RPMI7951 (cell line): ENCODE measurements around the gene HIRA. TPM values are rescaled to one million over a fixed set of nuclear protein-coding genes. Genes with fewer than 3 reads are reported as not detected.
"Not testable (repeated sequence)": the region's sequence is repeated elsewhere in the genome, so short reads cannot be mapped to it uniquely, and the experiment has no call there.

Source experiments
- DNase-seq: peaks from one replicate; pipeline ENCODE4 v3.0.0-alpha.2; 2012; ENCODE audit warnings: low read depth
- total RNA-seq: library from RNA; depleted of rRNA; stranded (reverse); fragments of >200 nt; shearing (Covaris generic); gene quantifications from 2 replicates; pipeline ENCODE4 v1.2.3, GENCODE V29; 2014

HIRA gene
- total RNA-seq, 1 experiment from 2014 or later = 8.8 TPM

GRCh38 chr22:19325296-19325948 lies 106.1 kb downstream of the HIRA start:
- peak; percentile 3 for DNase-seq

GRCh38 chr22:19323420-19323819 lies 108.1 kb downstream of the HIRA start:
- DNase-seq = not testable (repeated sequence)

- DNase-seq = no peak
Observed at GRCh38 chr22:19321757-19322156, 109.8 kb downstream of the HIRA start.

- DNase-seq = not testable (repeated sequence)
Observed at GRCh38 chr22:19320136-19320535, 111.4 kb downstream of the HIRA start.

- no peak for DNase-seq
Observed at GRCh38 chr22:19319281-19319680, 112.3 kb downstream of the HIRA start.

DNA sequence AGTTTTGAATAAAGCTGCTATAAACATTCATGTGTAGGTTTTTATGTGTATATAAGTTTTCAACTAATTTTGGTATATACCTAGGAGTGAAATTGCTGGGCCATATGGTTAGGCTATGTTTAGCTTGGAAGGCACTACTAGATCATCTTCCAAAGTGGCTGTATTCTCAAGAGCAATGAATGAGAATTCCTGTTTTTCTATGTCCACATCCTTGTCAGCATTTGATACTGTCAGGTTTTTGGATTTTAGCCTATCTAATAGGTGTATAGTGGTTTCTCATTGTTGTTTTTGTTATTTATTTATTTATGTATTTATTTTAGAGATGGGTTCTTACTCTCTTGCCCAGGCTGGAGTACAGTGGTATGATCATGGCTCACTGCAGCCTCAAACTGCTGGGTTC lies 113.7 kb downstream of the HIRA start:
- DNase-seq = no peak

- no peak for DNase-seq
Observed at GRCh38 chr22:19307872-19308271, 123.7 kb downstream of the HIRA start.

DNA sequence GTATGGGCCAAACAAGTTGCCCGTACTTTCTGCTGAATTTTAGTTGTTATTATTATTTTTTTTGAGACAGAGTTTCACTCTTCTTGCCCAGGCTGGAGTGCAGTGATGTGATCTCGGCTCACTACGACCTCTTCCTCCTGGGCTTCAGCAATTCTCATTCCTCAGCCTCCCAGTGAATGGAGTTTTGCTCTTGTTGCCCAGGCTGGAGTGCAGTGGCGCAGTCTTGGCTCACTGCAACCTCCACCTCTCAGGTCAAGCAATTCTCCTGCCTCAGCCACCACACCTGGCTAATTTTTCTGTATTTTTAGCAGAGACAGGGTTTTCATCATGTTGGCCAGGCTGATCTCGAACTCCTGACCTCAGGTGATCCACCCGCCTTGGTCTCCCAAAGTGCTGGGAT lies 125.0 kb downstream of the HIRA start:
- DNase-seq = not testable (repeated sequence)

GRCh38 chr22:19304547-19304946 lies 127.0 kb downstream of the HIRA start:
- no peak for DNase-seq

DNA sequence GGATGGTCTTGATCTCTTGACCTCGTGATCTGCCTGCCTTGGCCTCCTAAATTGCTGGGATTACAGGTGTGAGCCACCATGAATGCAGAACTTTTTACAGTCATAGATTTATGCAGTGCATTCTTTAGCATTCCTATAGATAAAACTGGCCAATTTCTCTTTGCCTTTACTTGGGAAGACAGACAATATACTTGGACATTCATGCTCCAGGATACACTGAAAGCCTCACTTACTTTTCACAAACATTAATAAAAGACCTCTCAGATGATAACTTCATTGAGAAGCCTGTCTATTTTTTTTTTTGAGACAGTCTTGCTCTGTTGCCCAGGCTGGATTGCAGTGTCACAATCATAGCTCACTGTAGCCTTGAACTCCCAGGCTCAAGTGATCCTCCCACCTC lies 127.7 kb downstream of the HIRA start:
- no peak for DNase-seq

DNA sequence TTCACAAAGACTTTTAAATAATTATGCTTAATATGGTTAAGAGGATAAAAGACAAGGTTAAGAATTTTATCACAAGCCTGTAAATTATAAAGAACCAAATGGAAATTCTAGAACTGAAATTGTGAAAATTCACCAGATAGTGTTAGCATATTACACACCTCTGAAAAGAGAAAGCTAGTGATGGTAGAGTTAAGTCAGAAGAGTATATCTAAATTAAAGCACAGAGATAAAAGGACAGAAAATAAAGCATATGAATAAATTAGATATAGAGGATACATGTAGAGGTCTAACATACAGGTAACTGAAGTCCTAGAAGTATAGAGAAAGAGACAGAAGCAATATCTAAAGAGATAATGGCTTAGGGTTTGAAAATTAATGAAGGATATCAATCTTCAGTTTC lies 135.8 kb downstream of the HIRA start:
- DNase-seq = no peak

DNA sequence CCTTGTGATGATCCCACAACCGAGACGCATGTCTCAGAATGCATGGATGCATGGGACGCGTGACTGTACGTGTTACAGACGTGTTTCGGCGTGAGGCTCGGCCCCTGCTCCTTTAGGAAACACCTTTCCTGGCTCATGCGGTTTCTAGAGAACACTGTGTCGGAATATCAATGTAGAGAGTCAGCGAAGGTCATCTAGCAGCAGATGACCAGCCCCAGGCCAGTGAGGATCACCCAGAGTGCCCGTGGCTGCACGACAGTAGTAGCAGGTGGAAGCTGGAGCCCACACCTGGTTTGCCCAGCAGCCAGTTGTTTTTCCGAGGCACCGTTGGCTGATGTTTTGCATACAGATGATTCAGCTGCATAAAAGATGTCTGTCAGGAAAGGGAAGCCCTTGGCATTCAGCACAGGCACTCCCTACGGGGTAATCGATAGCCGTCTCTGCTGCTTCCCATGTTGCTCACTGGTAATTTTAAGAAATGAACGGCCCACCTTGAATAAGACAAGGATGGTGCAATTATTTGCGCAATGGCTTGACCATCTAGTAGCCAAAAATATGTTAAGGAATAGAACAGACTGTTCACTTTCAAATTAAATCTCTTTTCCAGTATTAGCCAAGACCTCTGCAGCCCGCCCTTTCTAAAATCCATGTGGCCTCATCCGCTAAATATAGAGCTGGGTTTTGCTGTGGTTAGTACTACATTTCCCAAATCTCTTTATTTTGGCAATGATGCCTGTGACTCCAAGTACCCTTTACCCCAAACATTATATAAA lies 138.9 kb downstream of the HIRA start:
- no peak for DNase-seq

- DNase-seq = peak; percentile 60
Observed at GRCh38 chr22:19291580-19292457, 139.7 kb downstream of the HIRA start, which contains the start of gene CLTCL1. TSS of gene CLTCL1 (minus strand) at chr22:19291719. CDS start at chr22:19291641, 78 bp downstream.

GRCh38 chr22:19291218-19291579 lies 140.3 kb downstream of the HIRA start:
- DNase-seq = peak; percentile 9

DNA sequence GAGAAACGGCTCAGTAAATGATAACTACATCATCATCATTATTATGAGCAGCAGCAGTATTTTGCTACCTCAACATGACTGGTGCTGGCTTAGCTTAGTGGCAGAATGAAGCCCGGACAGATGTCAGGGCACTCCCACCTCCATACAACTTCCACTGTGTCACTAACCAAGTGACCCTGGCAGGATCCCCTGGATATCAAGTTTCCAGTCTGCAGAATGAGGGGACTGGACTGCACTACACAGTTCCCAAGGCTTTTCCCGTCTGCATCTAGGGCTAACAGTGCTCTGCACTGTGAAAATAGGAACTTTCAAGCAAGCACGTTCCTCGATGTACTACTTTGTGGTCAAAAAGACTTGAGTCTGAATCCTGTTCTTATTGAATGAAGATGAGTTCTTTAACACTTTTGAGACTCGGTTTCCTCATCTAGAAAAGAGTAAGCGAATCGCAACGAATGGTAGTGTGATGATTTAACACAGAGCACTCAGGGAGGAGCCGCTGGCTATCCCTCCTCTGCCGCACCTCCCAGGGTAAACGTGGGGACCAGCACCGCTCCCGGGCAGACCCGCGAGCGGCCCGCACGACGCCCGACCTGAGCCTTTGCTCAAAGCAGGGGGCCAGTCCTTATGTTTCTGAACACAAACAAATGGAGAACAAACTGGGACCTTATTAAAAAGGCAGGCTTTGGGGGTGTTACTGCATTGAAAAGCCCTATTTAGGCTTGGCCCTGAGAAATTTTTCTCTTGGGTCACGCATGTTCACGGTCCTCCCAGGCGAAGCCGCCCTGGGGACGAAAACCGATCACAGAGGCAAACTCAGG lies 140.9 kb downstream of the HIRA start:
- DNase-seq = peak; percentile 19

DNA sequence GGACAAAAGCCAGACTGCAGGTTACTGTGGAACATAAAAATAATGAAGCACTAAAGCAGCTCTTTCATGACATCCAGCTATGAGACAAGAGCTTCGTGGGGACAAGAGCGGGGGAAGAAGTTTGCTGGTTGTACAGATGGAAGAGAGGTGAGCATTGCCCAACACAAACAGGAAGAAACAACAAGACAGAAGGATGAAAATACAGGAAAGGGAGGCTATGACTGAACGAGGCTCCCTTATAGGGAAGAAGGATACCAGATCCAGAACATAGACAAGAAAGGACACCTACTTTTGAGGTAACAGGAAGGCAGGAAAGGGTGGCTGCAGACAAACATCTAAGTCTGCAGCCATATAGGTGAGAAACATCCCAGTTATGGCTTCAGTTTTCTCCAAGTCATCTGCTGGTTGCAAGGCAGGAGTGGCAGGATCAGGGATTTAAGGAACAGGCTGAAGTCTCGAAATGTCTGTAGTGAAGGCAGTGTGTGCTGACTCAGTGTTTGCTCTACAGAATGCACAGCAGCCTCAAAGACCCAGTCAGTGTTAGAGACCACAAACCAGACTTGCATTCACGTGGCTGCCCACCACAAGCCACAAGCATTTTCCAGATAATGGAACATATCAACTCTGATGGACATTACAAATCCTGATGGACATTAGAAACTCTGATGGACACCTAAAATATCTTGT lies 141.9 kb downstream of the HIRA start:
- DNase-seq = peak; percentile 76

DNA sequence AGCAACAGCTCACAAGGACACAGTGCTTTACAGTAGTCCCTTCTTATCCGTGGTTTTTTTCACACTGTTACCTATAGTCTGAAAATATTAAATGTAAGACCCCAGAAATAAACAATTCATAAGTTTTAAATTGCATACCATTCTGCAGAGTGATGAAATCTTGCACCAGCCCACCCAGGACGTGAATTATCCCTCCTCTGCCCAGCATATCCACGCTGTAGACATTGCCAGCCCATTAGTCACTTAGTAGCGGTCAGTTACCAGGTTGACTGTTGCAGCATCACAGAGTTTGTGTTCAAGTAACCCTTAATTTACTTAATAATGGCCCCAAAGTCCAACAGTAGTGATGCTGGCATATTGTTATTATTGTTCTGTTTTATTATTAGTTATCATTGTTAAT lies 143.6 kb downstream of the HIRA start:
- peak; percentile 72 for DNase-seq

DNA sequence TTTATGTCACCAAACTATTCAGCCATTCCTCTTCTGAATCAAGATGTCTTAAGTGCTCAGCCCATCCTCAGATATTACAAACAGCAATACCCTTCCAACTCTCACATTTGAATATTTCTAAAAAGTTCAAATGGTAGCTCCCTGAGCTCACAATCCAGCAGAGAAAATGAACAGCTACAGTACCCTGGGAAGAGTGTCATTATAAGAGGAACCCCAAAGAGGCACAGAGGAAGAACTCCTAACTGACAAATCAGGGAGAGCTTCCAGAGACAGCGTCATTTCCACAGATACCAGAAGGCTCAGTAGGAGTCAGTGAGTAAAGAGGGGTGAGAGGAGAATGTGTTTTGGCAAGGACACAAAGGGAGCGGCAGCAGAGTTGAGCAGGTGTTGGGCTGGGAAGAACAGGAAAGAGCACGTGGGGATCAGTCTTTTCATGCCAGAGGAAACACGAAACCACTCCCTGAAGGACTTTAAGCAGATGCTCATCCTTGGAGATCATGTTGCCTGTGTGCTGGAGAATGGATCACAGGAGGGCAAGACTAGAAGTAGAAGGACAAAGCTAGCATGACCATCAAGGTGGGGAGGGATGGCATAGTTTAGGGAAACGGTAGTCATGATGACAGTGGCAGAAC lies 144.3 kb downstream of the HIRA start:
- DNase-seq = peak; percentile 35

GRCh38 chr22:19285831-19286230 lies 145.7 kb downstream of the HIRA start:
- DNase-seq = no peak
